Endothelial cell of umbilical vein (primary cell): Measurements from ENCODE around the gene ARID1B.

Experiments
- CTCF ChIP-seq, 2 donors: IDR thresholded peaks; 1 replicate in 1 of 2; 2 replicates in 1 of 2; pipeline ENCODE4 v1.5.1; 2011; ENCODE audit warnings: low read length in 2 of 2, mild to moderate bottlenecking in 2 of 2, moderate library complexity in 2 of 2, control low read depth in 1 of 2, inconsistent platforms in 1 of 2, low read depth in 1 of 2; ENCODE audit not compliant: insufficient read depth in 1 of 2; ENCODE audit errors: extremely low read depth in 1 of 2
- MAX ChIP-seq: IDR thresholded peaks from 2 replicates; pipeline ENCODE4 v1.6.1; 2011; ENCODE audit not compliant: insufficient read depth, insufficient read length
- POLR2A ChIP-seq: IDR thresholded peaks from 2 replicates; pipeline ENCODE4 v1.6.1; 2012; ENCODE audit warnings: low read depth, mild to moderate bottlenecking, control low read depth, low read length

- TF ChIP-seq CTCF (IDR thresholded peaks at IDR 0.05; ENCODE audit: extremely low read depth in 1 of 2, insufficient read depth in 1 of 2, low read depth in 1 of 2, low read length in 2 of 2) (no peak), POLR2A (no peak), MAX (no peak)
Observed at GRCh38 chr6:156906451-156906850, 129.3 kb downstream of the ARID1B start.
